ENCODE results near the gene KHK.

DNA sequence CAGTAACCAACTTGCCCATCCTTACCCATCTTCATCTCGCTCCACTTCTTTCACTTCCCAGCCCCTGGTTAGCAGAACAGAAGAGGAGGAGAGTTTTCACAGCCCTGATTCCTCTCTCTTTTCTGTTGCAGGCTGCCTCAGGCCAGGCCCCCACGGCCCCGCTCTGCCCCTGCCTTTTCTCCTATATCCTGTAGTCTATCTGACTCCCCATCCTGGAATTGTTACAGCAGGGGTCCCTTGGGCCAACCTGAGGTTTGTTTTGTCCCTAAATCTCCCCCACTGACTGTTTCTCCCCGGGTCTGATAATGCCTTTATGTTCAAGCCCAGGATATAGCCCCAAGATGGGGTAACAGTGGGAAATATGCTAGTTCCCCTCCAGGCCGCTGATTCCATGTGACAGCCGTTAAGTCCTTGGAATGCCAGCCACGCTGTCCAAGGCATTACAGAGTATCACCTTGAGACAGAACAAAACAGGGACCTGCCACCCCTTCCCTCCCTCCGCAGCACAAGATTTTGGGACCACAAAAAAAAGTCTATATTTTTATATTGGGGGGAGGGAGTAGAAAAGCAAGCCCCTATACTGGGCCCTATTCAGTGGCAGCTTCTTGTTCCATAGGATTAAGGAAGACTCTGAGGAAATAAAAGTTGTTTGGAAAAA lies 16.5 kb upstream of the KHK start:
- TF ChIP-seq, protein P1, sequence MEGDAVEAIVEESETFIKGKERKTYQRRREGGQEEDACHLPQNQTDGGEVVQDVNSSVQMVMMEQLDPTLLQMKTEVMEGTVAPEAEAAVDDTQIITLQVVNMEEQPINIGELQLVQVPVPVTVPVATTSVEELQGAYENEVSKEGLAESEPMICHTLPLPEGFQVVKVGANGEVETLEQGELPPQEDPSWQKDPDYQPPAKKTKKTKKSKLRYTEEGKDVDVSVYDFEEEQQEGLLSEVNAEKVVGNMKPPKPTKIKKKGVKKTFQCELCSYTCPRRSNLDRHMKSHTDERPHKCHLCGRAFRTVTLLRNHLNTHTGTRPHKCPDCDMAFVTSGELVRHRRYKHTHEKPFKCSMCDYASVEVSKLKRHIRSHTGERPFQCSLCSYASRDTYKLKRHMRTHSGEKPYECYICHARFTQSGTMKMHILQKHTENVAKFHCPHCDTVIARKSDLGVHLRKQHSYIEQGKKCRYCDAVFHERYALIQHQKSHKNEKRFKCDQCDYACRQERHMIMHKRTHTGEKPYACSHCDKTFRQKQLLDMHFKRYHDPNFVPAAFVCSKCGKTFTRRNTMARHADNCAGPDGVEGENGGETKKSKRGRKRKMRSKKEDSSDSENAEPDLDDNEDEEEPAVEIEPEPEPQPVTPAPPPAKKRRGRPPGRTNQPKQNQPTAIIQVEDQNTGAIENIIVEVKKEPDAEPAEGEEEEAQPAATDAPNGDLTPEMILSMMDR (IDR thresholded peaks at IDR 0.05): no peak
- no peak for TF ChIP-seq POLR2A (IDR thresholded peaks at IDR 0.05)
- TF ChIP-seq EP300 (IDR thresholded peaks at IDR 0.05): no peak
